Endometrium (tissue), 2 donors: Measurements from ENCODE around the gene PLAAT5.
"Not testable (repeated sequence)": the region's sequence is repeated elsewhere in the genome, so short reads cannot be mapped to it uniquely, and the experiment has no call there.

ENCODE experiments used
- FAIRE-seq: peaks from 2 replicates; lab custom pipeline; 2012; peaks lifted over from hg19 to GRCh38; lab: Jason Lieb, UNC
- donor health status: control.
- donor health status: control.

PLAAT5 gene

DNA sequence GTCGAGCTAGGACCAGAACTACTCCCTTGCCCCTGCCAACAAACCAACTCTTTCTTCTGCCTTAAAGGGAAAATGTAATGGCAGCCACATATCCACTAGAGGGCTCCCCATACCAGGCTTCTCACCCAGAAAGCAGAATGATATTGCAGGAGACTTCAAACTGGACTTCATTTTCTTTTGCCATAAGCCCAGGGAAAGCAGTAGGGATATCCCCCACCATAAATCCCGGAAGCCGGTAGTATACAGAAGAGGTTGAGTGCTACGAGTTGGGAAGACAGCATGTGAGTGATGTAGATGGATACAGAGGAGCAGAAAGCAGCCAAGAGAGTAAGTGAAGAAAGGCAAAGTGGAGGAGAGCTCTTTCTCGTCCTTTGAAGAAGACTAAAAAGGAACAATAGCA lies 12.1 kb downstream of the PLAAT5 start:
- peak; percentile 82 for FAIRE-seq

DNA sequence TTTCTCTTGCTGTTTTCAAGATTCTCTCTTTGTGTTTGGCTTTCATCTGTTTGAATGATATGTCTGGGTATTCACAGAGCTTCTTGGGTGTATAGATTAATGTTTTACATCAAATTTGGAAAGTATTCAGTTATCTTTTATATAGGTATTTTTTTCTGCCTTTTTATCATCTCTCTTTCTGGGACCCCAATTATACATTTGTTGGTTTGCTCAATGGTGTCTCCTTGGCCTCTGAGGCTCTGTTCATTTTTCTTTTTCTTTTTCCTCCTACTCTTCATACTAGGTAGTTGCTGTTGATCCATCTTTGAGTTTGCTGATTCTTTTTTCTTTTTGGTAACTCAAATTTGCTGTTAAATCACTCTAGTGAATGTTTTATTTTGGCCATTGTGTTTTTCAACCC lies 14.3 kb downstream of the PLAAT5 start:
- FAIRE-seq: no peak

DNA sequence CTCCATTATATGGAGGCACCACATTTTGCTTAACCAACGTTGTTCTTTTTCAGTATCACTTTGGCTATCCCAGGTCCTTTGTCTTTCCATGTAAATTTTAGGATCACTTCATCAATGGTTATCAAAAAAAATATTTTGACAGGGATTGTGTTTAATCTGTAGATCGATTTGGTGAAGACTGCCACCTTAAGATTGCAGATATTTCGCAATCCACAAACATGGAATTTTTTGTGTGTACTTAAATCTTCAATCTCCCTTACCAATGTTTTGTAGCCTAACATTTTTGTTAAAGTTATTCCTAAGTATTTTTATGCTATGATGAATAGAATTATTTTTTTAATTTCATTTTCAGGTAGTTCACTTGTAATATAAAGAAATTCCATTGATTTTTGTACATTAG lies 18.6 kb downstream of the PLAAT5 start:
- no peak for FAIRE-seq

DNA sequence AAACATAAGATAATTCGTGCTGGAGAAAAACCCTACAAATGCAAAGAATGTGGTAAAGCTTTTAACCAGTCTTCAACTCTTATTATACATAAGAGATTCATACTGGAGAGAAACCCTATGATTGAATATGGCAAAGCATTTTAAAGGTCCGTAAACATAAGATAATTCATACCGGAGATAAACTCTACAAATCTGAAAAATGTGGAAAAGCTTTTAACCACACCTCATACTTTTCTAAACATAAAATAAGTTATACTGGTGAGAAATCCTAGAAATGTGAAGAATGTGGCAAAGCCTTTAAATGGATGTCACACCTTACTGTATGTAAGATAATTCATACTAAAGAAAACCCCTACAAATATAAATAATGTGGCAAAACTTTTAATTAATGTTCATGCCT lies 20.7 kb downstream of the PLAAT5 start:
- no peak for FAIRE-seq

DNA sequence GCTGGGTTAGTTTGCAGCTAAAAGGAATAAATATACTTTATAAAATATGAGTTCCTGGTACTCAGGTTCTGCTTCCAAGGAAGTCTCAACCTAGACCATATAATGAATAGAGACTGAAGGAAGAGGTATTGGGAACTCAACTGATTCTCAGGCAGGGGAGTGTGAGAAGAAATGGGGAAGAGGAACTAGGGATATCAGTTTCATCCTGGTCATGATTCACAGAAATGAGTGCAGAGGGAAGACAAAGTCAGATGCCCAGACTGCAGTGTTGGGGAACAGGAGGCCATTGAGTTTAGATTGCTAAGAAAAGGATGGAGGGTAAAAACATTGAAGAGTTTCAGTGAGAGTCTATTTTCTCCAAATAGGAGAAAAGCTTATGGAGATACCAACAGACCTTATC lies 28.8 kb downstream of the PLAAT5 start:
- no peak for FAIRE-seq

DNA sequence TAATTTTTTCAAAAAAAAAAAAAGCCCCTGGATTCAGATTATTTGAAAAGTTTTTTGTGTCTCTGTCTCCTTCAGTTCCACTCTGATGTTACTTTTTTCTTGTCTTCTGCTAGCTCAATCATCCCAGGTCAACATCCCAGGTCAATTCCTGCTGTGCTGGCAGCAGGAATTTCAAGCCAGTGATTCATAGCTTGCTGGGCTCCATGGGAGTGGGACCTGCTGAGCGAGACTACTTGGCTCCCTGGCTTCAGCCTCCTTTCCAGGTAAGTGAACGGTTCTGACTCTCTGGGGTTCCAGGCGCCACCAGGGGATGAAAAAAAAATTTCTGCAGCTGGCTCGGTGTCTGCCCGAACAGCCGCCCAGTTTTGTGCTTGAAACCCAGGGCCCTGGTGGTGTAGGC lies 31.4 kb downstream of the PLAAT5 start:
- no peak for FAIRE-seq

DNA sequence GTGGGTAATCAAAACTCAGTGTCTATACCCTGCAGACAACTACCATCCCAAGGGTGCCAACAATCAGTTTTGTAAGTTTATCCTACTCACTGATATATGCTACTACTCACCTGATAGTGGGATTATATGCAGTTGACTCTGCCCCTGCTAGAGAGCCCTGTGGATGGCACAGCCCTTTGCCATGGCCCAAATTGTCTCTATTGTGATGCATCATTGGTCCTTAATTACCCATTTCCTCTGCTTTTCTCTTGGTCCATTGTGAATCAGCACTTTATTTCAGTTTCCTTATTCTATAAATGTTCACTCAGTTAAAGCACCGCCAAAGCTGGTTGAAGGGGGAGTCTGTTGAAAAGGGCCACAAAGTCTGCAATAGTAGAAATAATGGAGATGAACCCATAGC lies 42.3 kb downstream of the PLAAT5 start:
- no peak for FAIRE-seq

DNA sequence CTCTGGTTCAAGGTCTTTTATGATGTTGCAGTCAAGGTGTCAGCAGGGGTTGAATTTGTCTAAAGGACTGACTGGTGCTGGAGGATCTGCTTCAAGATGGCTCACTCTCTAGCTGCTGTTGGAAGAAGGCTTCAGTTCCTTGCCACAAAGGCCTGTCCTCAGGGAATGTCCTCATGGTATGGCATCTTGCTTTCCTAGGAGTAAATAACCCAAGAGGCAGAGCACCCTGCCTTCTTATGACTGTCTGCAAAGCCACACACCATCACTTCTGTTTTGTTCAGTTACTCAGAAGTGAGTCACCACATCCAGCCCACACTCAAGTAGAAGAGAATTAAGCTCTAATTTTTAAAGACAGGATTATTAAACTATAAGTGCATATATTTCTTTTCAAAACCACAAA lies 45.2 kb downstream of the PLAAT5 start:
- FAIRE-seq: no peak

DNA sequence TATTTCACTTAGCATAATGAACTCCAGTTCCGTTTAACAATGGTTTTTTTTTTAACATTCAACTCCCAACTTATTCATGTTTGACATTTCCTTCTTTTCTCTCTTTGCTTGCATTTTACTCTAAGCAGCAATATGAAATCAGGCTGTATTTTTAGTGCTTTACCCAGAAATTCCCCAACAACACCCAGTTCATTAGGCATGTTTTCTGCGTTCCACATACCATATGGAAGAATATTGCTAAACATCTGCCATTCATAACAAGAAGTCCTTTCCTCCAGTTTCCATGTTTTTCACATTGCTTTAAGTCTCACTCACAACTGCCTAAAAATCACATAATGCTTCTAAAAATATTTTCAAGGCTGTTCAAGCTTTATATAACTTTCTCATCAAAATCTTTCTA lies 45.8 kb downstream of the PLAAT5 start:
- no peak for FAIRE-seq

DNA sequence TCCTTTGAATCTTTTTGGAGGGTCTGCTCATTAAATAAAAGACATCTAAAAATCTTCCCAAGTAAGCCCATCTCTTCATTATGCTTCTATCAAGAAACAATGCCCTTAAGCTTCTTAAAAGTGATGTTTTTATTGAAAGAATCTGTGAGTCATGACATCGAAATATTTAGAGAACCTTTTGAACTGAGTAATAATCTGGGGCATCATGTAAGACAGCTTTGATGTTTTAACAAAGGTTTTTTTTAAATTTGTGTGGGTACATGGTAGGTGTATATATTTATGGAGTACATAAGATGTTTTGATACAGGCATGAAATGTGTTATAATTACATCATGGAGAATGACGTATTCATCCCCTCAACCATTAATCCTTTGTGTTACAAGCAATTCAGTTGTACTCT lies 46.8 kb downstream of the PLAAT5 start:
- FAIRE-seq: no peak

DNA sequence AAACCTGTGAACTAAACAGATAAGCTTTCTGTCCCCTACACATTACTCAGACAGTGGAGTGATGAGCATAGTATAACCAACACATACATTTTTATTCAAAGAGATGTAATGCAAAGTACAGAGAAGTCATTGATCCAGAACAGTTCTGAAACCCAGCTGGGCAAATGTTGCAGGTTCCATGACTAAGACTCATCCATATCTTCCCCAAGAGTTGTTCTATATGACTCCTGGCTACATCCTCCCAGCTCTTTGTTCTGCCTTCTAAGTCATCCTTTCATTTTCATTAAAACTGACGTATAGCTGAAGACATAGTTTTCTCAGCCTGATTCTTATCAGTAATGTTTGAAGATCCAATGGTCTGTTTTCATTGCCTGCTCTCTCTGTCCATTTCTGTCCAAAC lies 47.3 kb downstream of the PLAAT5 start:
- no peak for FAIRE-seq

DNA sequence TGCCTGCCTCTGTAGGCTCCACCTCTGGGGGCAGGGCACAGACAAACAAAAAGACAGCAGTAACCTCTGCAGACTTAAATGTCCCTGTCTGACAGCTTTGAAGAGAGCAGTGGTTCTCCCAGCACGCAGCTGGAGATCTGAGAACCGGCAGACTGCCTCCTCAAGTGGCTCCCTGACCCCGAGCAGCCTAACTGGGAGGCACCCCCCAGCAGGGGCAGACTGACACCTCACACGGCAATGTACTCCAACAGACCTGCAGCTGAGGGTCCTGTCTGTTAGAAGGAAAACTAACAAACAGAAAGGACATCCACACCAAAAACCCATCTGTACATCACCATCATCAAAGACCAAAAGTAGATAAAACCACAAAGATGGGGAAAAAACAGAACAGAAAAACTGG lies 55.1 kb downstream of the PLAAT5 start:
- not testable (repeated sequence) for FAIRE-seq

DNA sequence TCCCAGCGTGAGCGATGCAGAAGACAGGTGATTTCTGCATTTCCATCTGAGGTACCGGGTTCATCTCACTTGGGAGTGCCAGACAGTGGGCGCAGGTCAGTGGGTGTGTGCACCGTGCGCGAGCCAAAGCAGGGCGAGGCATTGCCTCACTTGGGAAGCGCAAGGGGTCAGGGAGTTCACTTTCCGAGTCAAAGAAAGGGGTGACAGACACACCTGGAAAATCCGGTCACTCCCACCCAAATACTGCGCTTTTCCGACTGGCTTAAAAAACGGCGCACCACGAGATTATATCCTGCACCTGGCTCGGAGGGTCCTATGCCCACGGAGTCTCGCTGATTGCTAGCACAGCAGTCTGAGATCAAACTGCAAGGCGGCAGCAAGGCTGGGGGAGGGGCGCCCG lies 55.6 kb downstream of the PLAAT5 start:
- FAIRE-seq: not testable (repeated sequence)

DNA sequence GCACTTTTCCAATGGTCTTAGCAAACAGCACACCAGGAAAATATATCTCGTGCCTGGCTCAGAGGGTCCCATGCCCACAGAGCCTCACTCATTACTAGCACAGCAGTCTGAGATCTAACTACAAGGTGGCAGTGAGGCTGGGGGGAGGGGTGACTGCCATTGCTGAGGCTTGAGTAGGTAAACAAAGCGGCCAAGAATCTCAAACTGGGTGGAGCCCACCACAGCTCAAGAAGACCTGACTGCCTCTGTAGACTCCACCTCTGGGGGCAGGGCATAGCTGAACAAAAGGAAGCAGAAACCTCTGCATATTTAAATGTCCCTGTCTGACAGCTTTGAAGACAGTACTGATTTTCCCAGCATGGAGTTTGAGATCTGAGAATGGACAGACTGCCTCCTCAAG lies 60.2 kb downstream of the PLAAT5 start:
- FAIRE-seq: not testable (repeated sequence)

DNA sequence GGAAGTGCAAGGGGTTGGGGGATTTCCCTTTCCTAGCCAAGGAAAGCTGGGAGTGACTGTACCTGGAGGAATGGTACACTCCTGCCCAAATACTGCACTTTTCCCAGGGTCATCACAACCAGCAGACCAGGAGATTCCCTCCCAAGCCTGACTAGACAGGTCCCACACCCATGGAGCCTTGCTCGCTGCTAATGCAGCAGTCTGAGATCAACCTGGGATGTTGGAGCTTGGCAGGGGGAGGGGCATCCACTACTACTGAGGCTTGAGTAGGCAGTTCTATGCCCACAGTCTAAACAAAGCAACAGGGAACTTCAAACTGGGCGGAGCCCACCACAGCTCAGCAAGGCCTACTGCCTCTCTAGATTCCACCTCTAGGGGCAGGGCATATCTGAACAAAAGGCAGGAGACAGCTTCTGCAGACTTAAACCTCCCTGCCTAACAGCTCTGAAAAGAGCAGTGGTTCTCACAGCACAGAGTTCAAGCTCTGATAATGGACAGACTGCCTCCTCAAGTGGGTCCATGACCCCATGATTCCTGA lies 62.9 kb downstream of the PLAAT5 start:
- no peak for FAIRE-seq

DNA sequence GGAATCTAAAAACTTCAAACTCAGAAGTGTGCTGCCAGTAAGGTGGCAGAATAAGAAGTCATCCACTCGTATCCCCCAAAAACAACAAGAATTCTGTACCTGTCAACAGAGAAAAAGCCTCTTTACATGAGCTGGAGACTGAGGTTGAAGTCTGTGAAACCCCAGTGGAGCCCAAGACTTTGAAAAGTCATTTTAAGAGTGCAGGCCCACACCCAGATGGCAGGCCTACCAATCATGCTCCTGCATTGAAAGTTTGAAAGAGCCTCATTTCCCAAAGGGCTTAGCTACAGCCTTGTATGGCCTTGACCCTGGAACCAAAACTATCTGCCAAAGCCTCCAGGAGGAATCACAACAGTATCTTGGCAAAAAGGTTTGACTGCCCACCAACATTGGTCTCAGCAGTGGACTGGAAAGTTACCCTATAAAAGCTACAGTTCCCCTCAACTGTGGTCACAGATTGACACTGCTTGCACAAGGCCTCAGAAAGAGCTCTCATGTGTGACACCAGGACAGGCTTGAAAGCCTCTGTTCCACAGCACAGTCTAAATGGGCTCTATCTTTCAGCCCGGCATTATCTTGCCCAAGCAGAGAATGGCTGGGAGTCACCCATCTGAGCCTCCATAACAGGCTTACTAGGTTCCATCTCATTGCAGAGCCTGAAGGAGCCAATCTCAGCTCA lies 73.7 kb downstream of the PLAAT5 start:
- no peak for FAIRE-seq
